GM19238 (cell line): ENCODE data around the gene LILRB2.
"Not testable (repeated sequence)": the region's sequence is repeated elsewhere in the genome, so short reads cannot be mapped to it uniquely, and the experiment has no call there.

Experiments used
- DNase-seq: peaks from one replicate; pipeline ENCODE4 v3.0.0; 2011; ENCODE audit warnings: low spot score; ENCODE audit not compliant: insufficient read length

Gene LILRB2

DNA sequence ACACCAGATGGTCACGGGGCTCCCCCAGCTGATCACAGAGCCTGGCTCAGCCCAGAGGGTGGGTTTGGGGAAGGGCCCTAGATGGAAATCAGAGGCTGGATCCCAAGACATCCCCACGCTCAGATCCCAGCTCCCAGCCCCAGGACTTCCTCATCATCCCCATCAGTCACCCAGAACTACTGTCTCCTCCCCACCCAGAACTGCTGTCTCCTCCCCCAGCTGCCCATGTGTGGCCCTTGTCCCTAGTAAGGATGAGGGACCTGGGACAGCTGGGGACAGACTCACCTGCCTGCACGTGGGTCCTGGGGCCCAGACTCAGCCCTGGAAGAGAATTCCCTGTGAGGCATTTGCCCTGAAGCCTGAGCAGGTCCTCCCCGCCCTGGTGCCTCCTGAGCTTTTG lies 38.7 kb downstream of the LILRB2 start:
- DNase-seq: not testable (repeated sequence)

DNA sequence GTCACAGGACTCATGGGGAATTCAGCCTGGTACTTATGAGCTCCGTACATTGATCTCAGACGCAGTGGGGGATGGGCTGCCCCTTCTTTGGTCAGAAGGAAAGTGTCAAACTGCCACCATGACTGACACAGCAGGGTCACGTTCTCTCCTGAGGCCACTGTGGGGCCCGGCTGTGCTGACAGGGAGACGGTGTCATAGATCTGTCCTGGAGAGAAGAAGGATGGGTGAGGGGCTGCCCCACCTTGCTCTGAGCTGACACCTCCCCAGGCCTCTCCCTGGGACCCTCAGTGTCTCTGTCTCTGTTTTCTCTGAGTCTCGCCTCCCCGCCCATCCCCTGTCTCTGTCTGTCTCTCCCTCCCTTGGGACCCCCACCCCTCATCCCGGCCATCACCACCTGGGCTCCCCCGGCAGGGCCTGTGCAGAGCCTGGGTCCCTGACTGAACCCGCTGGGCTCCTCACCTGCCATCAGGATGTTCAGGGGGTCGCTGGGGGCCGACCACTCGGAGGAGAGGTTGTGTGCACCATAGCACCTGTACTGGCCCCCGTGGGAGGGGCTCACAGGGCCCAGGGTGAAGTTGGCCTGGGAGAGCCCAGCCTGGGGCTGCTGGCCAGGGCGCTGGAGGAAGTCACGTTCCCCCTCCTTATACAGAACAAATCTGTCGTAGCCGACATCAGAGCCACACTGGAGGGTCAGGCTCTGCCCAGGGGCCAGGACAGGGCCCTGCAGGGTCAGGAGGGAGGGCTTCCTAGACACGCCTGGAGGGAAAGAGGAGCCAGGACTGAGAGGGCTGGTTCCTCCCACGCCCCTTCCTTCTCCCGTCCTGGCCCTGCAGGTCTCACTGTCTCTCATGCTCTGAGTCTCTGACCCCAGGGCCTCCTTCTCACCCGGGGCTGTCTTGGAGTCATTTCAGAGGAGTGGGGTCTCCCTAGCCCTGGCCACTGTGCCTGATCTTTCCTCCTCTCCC lies 40.3 kb downstream of the LILRB2 start:
- DNase-seq: not testable (repeated sequence)

DNA sequence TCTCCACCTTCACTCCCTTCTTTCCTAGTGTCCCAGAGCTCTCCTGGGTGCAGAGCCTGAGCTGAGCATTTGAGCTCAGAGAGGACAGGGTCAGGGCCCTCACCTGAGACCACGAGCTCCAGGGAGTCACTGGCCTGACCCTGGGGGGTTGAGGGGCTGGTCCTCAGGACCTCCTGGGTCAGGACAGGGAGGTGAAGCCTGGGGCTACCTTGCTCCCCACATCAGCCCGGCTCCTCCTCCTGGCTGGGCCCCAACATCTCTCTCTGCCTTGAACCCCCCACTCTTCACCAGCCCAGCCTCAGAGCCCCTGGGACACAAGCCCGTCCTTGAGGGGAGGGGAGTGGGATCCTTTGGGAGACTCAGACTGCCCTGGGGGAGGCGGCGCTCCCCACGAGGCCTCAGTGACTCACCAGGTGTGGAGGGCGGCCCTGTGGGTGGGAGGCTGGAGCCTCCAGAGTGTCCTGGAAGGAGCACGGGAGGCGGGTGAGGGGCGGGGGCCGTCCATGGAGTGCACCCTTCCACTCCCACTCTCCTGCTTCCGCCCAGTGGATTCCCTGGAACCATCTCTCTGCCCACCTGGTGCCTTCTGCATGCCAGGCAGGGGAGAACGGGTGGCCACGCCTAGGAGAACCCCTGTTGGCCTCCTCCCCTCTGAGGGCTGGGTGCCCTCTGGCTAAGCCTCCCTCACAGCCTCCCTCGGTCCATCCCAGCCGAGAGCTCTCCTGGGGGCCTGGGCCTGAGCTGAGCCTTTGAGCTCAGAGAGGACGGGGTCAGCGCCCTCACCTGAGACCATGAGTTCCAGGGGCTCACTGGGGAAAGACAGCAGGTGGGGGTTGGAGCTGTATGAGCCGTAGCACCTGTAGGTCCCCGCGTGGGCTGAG lies 41.2 kb downstream of the LILRB2 start:
- not testable (repeated sequence) for DNase-seq

DNA sequence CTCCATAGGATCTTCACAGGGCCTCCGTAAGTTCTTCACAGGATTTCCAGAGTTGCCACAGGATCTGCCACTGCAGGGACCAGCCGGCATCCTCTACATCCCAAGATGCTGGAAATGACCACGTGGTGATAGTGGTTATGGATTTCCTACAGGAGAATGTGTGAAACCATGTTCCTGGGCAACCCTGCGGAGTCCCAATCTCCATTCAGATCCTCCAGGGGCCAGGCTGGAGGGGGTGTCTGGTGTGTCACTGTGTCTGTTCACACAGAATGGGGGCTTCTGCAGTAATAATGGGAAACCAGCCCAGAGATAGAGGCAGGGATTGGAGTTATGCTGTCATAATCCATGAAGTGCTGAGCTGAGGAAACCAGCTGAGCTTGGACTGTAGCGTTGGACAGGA lies 47.0 kb downstream of the LILRB2 start:
- DNase-seq: no peak

DNA sequence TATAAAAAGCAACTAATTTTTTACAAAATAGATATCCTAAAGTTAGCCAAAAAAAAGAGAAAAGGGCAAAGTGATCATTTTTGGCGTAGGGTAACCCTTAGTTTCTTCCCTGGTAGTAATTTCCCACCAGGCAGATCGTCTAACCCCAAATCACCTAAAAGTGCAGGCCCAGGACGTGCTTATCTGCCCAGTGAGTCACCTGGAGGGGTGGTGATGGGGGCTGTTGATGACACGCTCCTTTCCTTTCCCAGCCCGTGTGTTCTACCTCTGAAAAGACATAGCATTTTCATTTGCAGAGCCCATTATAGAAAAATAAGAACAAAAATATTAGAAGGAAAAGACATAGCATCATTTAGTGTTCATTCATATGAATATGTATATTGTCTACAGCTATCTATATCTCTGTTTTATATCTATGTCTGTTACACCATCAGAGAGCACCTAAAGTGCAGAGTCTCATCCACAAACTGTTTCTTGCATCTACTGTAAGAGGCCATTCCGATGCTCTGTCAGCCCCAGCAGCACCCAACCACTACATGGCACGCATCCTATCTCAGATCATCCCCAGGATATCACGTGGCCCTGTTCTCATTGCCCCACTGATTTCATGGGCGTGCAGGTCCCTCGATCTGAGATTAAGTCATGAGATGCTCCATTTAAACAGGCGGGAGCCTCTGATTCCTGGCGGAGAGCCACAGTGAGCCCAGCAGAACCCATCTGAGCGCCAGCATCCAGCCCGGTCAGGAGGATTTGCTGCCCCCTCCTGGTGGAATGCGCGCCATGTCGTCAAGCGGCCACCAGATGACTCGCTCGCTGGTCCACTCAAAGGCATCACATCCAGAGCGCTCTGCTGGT lies 49.6 kb downstream of the LILRB2 start:
- DNase-seq: no peak

DNA sequence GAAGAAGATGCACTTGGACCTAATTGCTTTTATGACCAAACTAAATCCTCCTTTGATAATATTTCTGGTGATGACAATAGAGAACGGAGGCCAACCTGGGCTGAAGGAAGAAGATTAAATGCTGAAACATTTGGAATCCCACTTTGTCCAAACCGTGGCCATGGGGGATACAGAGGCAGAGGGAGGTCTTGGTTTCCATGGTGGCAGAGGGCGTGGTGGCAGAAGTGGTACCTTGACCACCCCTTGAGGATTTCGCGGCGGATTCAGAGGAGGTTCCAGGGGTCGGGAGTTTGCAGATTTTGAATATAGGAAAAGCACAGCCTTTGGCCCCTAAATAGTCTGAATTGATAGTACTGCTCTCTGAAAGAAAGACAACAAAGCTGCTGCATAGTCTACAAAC lies 50.9 kb downstream of the LILRB2 start:
- no peak for DNase-seq

DNA sequence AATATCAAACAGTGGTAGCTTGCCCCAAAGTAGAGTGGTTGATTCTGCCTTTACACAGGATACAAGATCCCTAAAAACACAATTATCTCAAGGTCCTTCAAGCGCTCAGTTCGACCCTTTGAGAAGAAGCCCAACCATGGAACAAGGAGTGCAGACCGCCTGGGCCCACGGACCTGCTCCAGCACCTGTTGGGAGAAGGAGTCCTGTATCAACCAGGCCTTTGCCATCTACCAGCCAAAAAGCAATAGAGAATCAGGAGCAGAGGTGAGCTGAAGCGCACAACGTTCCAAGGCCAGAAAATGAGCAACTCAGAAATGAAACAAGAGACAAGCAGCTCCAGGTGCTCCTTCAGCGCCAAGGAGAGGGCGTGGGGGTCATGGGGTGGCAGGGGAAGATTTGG lies 51.8 kb downstream of the LILRB2 start:
- DNase-seq: no peak

DNA sequence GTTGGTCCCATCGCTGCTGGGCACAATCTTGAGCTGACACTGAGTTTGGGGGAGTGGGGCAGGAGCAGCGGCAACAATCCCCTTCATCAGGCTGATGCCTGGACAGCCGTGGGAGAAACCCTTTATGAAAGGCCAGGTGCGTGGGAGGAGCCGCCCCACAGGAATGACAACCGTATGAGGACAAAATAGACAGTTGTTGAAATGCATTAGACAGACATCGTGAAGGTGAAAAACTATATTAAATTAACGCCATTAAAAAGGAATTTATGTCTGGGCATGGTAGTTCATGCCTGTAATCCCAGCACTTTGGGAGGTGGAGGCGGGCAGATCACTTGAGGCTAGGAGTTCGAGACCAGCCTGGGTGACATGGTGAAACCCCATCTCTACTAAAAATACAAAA lies 56.3 kb downstream of the LILRB2 start:
- DNase-seq: not testable (repeated sequence)

DNA sequence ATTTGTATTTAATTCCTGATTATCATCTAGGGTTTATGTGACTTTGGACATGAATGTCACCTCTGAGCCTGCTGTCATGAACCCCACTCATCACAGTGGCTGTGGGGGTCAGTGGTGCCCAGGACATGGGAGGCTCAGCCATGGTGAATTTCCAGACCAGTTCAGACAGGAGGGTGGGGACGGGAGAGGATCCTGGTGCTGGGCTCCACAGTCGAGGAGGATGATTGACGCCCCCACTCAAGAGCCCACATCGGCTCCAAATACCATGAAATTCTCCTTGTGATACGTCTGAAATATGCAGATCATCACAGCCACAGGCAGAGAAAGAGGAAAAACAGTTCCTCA lies 57.0 kb downstream of the LILRB2 start:
- not testable (repeated sequence) for DNase-seq
